Measurements from ENCODE around the gene MICALL1.

Gene MICALL1

DNA sequence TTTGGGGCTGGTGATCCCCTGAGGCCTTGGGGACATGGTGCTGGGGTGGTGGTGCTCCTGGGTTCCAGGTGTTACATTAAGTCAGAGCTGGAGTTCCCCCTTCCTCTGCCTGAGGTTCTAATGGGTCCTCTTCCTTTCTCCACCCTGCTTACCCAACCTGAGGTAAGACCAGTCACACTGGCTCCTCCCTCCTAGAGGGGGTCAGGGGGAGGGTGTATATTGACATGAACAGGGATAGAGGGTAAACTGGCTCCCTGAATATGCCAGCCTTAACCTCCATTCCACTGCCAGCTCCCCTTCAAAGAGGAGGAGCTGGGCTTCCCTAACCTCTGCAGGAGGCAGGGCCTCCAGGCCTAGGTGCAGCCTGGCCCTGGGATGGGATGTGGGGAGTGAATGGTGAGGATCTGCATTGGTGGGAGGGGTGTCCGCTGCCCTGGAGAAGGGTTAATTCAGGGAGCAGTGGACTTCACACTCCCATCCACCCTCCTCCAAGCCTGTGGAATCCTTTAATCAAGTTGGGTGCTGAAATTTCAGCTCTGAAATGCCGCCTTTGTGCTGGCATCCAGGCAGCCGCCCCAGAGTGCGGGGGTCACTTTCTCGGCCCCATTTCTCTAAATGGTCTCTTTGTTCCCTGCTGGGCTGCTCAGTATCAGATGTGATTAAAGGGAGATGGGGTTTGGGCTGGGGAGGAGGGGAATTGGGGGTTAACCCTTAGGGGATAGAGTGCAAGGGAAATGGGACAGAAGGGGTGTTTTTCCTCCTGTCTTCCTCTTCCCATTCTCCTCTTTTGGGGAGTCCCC lies 62.6 kb downstream of the MICALL1 start:
- peaks cover 43% of the 10 kb centered on the region for H3K36me3 ChIP-seq (ENCODE audit: insufficient read depth, low read length)
- no peaks in the 10 kb centered on the region for H3K27me3 ChIP-seq (ENCODE audit: insufficient read depth, low read length)

GRCh38 chr22:37970864-37971263 lies 64.8 kb downstream of the MICALL1 start:
- no peaks in the 10 kb centered on the region for H3F3A ChIP-seq (ENCODE audit: insufficient read depth, low read length)
- H3K9ac ChIP-seq (ENCODE audit: low read length) = no peak overlapping the region
- H4K20me1 ChIP-seq (ENCODE audit: insufficient read depth, low read length) = no peaks in the 10 kb centered on the region
- no peaks in the 10 kb centered on the region for H3K27me3 ChIP-seq (ENCODE audit: insufficient read depth, low read length)
- H3K36me3 ChIP-seq (ENCODE audit: insufficient read depth, low read length) = peaks cover 37% of the 10 kb centered on the region
- H2AFZ ChIP-seq (ENCODE audit: low read length) = no peak overlapping the region
- H3K9me3 ChIP-seq (ENCODE audit: low read length) = no peaks in the 10 kb centered on the region
- H3K4me2 ChIP-seq (ENCODE audit: low read length) = no peak overlapping the region
- no peak for TF ChIP-seq EZH2 (IDR thresholded peaks at IDR 0.05; ENCODE audit: borderline replicate concordance, low read length)
- TF ChIP-seq, protein P1, sequence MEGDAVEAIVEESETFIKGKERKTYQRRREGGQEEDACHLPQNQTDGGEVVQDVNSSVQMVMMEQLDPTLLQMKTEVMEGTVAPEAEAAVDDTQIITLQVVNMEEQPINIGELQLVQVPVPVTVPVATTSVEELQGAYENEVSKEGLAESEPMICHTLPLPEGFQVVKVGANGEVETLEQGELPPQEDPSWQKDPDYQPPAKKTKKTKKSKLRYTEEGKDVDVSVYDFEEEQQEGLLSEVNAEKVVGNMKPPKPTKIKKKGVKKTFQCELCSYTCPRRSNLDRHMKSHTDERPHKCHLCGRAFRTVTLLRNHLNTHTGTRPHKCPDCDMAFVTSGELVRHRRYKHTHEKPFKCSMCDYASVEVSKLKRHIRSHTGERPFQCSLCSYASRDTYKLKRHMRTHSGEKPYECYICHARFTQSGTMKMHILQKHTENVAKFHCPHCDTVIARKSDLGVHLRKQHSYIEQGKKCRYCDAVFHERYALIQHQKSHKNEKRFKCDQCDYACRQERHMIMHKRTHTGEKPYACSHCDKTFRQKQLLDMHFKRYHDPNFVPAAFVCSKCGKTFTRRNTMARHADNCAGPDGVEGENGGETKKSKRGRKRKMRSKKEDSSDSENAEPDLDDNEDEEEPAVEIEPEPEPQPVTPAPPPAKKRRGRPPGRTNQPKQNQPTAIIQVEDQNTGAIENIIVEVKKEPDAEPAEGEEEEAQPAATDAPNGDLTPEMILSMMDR (IDR thresholded peaks at IDR 0.05; ENCODE audit: low read length) = no peak
- H3K4me1 ChIP-seq (ENCODE audit: insufficient read depth, low read length, severe bottlenecking) = no peaks in the 10 kb centered on the region
- H3K79me2 ChIP-seq (ENCODE audit: insufficient read depth, low read length) = no peaks in the 10 kb centered on the region
- H3K4me3 ChIP-seq (ENCODE audit: low read depth, low read length, poor library complexity, severe bottlenecking) = no peak overlapping the region
- H3K9me2 ChIP-seq (ENCODE audit: low read depth, low read length) = no peaks in the 10 kb centered on the region
- H3K27ac ChIP-seq (ENCODE audit: low read depth, low read length, poor library complexity, severe bottlenecking) = no peak overlapping the region

More for the DNA sequence above, 62.6 kb downstream of the MICALL1 start:
- Histone ChIP-seq H3K79me2 (ENCODE audit: insufficient read depth, low read length) (no peaks in the 10 kb centered on the region), H2AFZ (ENCODE audit: low read length) (no peak overlapping the region), H3K9me2 (ENCODE audit: low read depth, low read length) (no peaks in the 10 kb centered on the region), H4K20me1 (ENCODE audit: insufficient read depth, low read length) (no peaks in the 10 kb centered on the region), H3K27ac (ENCODE audit: low read depth, low read length, poor library complexity, severe bottlenecking) (no peak overlapping the region), H3K9me3 (ENCODE audit: low read length) (no peaks in the 10 kb centered on the region), H3K4me3 (ENCODE audit: low read depth, low read length, poor library complexity, severe bottlenecking) (no peak overlapping the region), H3K9ac (ENCODE audit: low read length) (no peak overlapping the region), H3K4me2 (ENCODE audit: low read length) (no peak overlapping the region), H3K4me1 (ENCODE audit: insufficient read depth, low read length, severe bottlenecking) (no peaks in the 10 kb centered on the region), H3F3A (ENCODE audit: insufficient read depth, low read length) (no peaks in the 10 kb centered on the region)
- no peak for TF ChIP-seq EZH2 (IDR thresholded peaks at IDR 0.05; ENCODE audit: borderline replicate concordance, low read length)
- TF ChIP-seq, protein P1 (IDR thresholded peaks at IDR 0.05; ENCODE audit: low read length) = no peak

DNA sequence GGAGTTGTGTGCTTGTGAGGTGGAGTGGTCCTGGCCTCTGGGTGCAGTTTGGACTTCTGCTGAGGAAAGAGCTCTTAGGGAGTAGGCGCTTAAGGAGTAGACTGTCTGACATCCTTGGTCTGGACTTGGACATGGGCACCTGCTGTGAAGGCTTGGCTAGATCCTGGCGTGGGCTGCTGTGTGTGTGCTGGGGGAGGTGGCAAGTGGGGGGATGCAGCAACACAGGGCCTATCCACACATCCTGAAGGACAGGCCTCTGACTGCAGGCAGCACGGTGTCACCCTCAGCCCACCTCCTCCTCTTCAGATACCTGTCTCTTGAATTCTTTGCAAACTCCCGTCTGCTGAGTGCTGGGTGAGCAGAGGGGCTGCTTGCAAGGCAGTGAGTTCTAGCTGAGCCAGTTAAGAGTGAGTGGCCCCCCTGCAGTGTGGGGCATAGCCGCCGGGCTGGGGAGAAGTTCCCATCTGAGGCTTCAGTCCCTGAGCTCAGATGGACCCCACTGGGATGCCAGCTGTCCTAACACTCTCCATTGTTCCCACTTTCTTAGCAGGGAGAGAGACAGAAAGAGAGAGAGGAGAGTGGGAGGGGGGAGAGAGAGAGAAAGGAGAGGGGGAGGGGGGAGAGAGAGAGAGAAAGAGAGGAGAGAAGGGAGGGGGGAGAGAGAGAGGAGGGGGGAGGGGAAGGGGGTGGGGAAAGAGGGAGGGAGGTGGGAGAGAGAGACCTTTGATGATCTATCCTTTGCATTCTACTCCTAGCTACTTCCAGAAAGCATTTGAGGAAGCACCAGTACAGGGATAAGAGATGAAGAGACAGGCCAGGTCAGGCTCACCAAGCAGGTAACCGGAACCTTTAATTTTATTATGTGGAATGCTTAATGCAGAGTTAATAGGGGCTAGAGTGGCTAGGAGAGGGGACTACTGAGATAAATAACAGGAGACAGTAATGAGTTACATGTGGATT lies 65.7 kb downstream of the MICALL1 start:
- no peak overlapping the region for H3K4me2 ChIP-seq (ENCODE audit: low read length)
- no peak overlapping the region for H3K9ac ChIP-seq (ENCODE audit: low read length)
- no peaks in the 10 kb centered on the region for H3K9me2 ChIP-seq (ENCODE audit: low read depth, low read length)
- H2AFZ ChIP-seq (ENCODE audit: low read length) = no peak overlapping the region
- H4K20me1 ChIP-seq (ENCODE audit: insufficient read depth, low read length) = no peaks in the 10 kb centered on the region
- H3K27me3 ChIP-seq (ENCODE audit: insufficient read depth, low read length) = no peaks in the 10 kb centered on the region
- no peaks in the 10 kb centered on the region for H3K9me3 ChIP-seq (ENCODE audit: low read length)
- TF ChIP-seq, protein P1 (IDR thresholded peaks at IDR 0.05; ENCODE audit: low read length) = no peak
- TF ChIP-seq EZH2 (IDR thresholded peaks at IDR 0.05; ENCODE audit: borderline replicate concordance, low read length) = no peak
- no peaks in the 10 kb centered on the region for H3K4me1 ChIP-seq (ENCODE audit: insufficient read depth, low read length, severe bottlenecking)
- no peak overlapping the region for H3K4me3 ChIP-seq (ENCODE audit: low read depth, low read length, poor library complexity, severe bottlenecking)
- H3K79me2 ChIP-seq (ENCODE audit: insufficient read depth, low read length) = no peaks in the 10 kb centered on the region
- peaks cover 28% of the 10 kb centered on the region for H3K36me3 ChIP-seq (ENCODE audit: insufficient read depth, low read length)
- no peaks in the 10 kb centered on the region for H3F3A ChIP-seq (ENCODE audit: insufficient read depth, low read length)
- no peak overlapping the region for H3K27ac ChIP-seq (ENCODE audit: low read depth, low read length, poor library complexity, severe bottlenecking)
